Measurements from ENCODE around the gene SLAMF7. TPM values are rescaled to one million over a fixed set of nuclear protein-coding genes. Genes with fewer than 3 reads are reported as not detected.
A peak's percentile ranks its signal among the peaks of the same experiment; 100 is the strongest.

SLAMF7 gene
- total RNA-seq, 1 donor from 2014 or later, result 0.56 TPM

DNA sequence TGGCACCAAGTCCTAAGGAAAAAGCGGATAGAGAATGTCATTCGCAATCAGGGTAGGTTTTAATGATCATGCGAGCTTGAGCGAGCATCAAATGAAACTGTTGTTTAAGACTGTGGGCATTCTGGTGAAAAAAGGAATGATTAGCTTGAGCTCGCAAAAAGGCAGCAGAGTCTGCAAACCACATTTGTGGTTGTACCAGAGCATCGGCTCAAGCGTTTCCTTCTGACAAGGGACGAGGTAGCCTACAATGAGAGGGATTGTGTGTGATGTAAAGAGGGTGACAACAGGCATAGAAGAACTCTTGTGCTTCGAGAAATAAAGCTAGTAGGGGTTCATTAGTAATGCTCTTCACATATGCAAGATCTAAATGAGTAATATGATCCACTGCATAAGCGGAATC, 16.3 kb upstream of the SLAMF7 start:
- no peak for TF ChIP-seq CTCF (IDR thresholded peaks at IDR 0.05; ENCODE audit: unreplicated experiment)
- Mint-ChIP-seq H3K9me3 (ENCODE audit: unreplicated experiment) (no peaks in the 10 kb centered on the region), H3K36me3 (ENCODE audit: low read depth, unreplicated experiment) (no peaks in the 10 kb centered on the region), H3K27ac (ENCODE audit: unreplicated experiment) (no peak overlapping the region), H3K4me3 (ENCODE audit: unreplicated experiment) (no peak overlapping the region), H3K27me3 (ENCODE audit: unreplicated experiment) (peaks cover 3% of the 10 kb centered on the region), H3K4me1 (ENCODE audit: unreplicated experiment) (peaks cover 24% of the 10 kb centered on the region)
- no peak for DNase-seq (ENCODE audit: low spot score)

- Mint-ChIP-seq H3K9me3 (ENCODE audit: unreplicated experiment) (no peaks in the 10 kb centered on the region), H3K4me1 (ENCODE audit: unreplicated experiment) (peaks cover 22% of the 10 kb centered on the region), H3K27me3 (ENCODE audit: unreplicated experiment) (peaks cover 3% of the 10 kb centered on the region), H3K4me3 (ENCODE audit: unreplicated experiment) (no peak overlapping the region), H3K27ac (ENCODE audit: unreplicated experiment) (no peak overlapping the region), H3K36me3 (ENCODE audit: low read depth, unreplicated experiment) (no peaks in the 10 kb centered on the region)
- no peak for DNase-seq (ENCODE audit: low spot score)
- no peak for TF ChIP-seq CTCF (IDR thresholded peaks at IDR 0.05; ENCODE audit: unreplicated experiment)
Observed at GRCh38 chr1:160723332-160723731, 15.7 kb upstream of the SLAMF7 start.

DNA sequence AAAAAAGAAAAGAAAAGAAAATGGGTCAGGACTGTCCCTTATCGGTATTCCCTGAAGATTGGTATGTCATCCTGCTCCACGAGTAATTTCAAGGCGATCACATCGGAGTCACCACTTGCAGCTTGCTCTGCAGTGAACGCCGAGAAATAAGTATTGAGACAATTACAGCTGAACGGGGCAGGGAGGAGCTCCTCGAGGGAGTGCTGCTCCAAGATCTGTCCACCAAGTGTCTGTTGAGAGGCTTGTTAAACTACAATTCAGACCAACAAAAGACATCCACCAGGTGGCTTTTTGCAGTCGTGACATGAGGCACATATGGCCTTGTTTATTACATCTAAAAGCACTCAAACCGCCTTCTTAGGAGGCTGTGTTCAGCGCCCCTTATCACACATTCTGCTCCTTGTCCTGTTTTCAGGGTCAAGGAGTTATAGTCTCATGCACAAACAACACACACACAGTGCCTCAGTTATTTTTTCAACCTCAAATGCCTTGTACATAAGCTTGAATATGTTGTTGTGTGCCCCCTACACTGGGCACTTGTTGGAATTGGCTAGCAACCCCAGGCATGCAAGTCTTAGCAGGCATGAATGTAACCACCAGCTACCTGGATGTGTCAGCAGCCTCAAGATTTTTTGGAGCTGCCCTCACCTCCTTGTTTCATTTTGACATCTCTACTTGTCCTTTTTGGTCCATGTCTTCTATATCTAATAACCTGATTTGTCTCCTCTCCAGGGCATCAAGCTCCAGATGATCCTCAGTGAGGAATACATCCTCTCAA, 14.4 kb upstream of the SLAMF7 start:
- H3K36me3 Mint-ChIP-seq (ENCODE audit: low read depth, unreplicated experiment), result no peaks in the 10 kb centered on the region
- H3K27me3 Mint-ChIP-seq (ENCODE audit: unreplicated experiment), result peaks cover 3% of the 10 kb centered on the region
- H3K27ac Mint-ChIP-seq (ENCODE audit: unreplicated experiment), result no peak overlapping the region
- H3K4me1 Mint-ChIP-seq (ENCODE audit: unreplicated experiment), result peaks cover 16% of the 10 kb centered on the region
- no peak for DNase-seq (ENCODE audit: low spot score)
- TF ChIP-seq CTCF (IDR thresholded peaks at IDR 0.05; ENCODE audit: unreplicated experiment), result no peak
- H3K4me3 Mint-ChIP-seq (ENCODE audit: unreplicated experiment), result no peak overlapping the region
- no peaks in the 10 kb centered on the region for H3K9me3 Mint-ChIP-seq (ENCODE audit: unreplicated experiment)

GRCh38 chr1:160726114-160726497, 12.9 kb upstream of the SLAMF7 start:
- H3K4me3 Mint-ChIP-seq (ENCODE audit: unreplicated experiment), result no peak overlapping the region
- no peaks in the 10 kb centered on the region for H3K36me3 Mint-ChIP-seq (ENCODE audit: low read depth, unreplicated experiment)
- H3K27me3 Mint-ChIP-seq (ENCODE audit: unreplicated experiment), result peaks cover 3% of the 10 kb centered on the region
- DNase-seq (ENCODE audit: low spot score), result no peak
- TF ChIP-seq CTCF (IDR thresholded peaks at IDR 0.05; ENCODE audit: unreplicated experiment), result no peak
- H3K4me1 Mint-ChIP-seq (ENCODE audit: unreplicated experiment), result peaks cover 8% of the 10 kb centered on the region
- no peaks in the 10 kb centered on the region for H3K9me3 Mint-ChIP-seq (ENCODE audit: unreplicated experiment)
- H3K27ac Mint-ChIP-seq (ENCODE audit: unreplicated experiment), result no peak overlapping the region

DNA sequence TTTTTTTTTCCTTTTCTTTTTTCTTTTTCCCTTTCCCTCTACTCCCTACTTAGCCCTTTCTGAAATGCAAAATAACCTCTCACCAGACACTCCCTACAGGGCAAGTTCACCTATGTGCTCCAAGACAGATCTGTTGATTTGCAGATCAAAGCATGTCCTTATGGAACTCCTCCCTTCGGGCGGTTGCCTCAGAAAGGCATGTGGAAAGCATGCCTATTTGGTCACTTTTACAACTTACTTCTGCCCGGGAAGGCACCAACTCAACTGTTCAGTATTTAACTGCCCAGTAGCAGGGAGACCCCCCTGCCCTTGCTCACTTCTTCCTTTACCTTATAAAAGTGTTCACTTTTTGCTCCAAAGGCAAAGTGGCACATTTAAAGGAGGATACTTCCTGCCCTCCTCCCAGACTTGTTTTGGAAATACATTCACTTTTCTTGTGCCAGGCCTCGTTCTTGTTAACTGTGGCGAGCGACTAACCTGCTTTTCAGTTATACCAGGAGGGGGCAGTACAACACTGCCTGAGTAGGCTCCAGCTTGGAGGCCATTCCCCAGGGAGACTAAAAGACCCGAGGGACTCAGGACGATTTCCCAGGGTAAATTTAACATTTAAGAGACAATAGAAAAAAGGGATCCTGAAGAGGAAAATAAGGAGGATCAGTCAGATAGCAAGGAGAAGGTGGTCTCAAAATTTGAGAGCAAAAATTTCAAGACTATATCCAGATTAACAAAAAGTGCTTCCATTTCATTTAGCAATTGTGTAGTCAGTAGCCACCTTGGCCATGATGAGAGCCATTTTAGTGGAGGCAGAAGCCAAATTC, 12.3 kb upstream of the SLAMF7 start:
- peaks cover 3% of the 10 kb centered on the region for H3K27me3 Mint-ChIP-seq (ENCODE audit: unreplicated experiment)
- no peaks in the 10 kb centered on the region for H3K36me3 Mint-ChIP-seq (ENCODE audit: low read depth, unreplicated experiment)
- H3K4me3 Mint-ChIP-seq (ENCODE audit: unreplicated experiment), result no peak overlapping the region
- peak; percentile 84 for TF ChIP-seq CTCF (IDR thresholded peaks at IDR 0.05; ENCODE audit: unreplicated experiment)
- peak; percentile 63 for DNase-seq (ENCODE audit: low spot score)
- H3K4me1 Mint-ChIP-seq (ENCODE audit: unreplicated experiment), result peaks cover 8% of the 10 kb centered on the region
- H3K9me3 Mint-ChIP-seq (ENCODE audit: unreplicated experiment), result no peaks in the 10 kb centered on the region
- H3K27ac Mint-ChIP-seq (ENCODE audit: unreplicated experiment), result no peak overlapping the region

All from endothelial cell (in vitro differentiated cells).